HepG2 (cell line): Measurements from ENCODE around the gene C16orf89. TPM values are rescaled to one million over a fixed set of nuclear protein-coding genes. Genes with fewer than 3 reads are reported as not detected.

Experiments used
- ATAC-seq: fragments of 200-7000 bp; cut with Tn5 transposase; 3 replicates; pipeline ENCODE4 v1.9.1; 2020; ENCODE audit warnings: mild to moderate bottlenecking, moderate library complexity
- BruUV-seq: library from RNA; stranded (reverse); fragments of 400-500 nt; replicated peaks from 2 replicates; lab custom pipeline; 2021; lab: Mats Ljungman, UMichigan
- CTCF ChIA-PET: fragments of 300-600 bp; formaldehyde crosslinking; extraction: SDS; loops from one replicate; lab custom pipeline; 2021; ENCODE audit warnings: low total read pairs, inconsistent platforms, low intra/inter-chr PET ratio; lab: Yijun Ruan, JAX
- POLR2A ChIA-PET: fragments of 350-600 bp; sonication (Branson Sonifier 250); formaldehyde crosslinking; loops from one replicate; lab custom pipeline; 2020; ENCODE audit warnings: antibody characterized with exemption, inconsistent platforms; lab: Yijun Ruan, JAX
- DNase-seq: peaks from one replicate; pipeline ENCODE4 v3.0.0-alpha.2; 2015; ENCODE audit warnings: low spot score
- FAIRE-seq: peaks from 3 replicates; lab custom pipeline; 2011; peaks lifted over from hg19 to GRCh38; lab: Jason Lieb, UNC
- H2AFZ ChIP-seq: one replicate; pipeline ENCODE4 v1.6.1; 2011; ENCODE audit warnings: low read length, inconsistent platforms
- H3K27ac ChIP-seq: fragments of 300-600 bp; 3 replicates; pipeline ENCODE4 v1.8.0; 2011; ENCODE audit warnings: mixed run types, mild to moderate bottlenecking, mixed read lengths, low read length, inconsistent platforms; ENCODE audit not compliant: insufficient read depth; ENCODE audit errors: extremely low read length
- H3K27me3 ChIP-seq, 2 experiments: fragments of 200-600 bp in 1 of 2; 2 replicates in 1 of 2; 3 replicates in 1 of 2; pipeline versions ENCODE4 v1.6.0 to v1.8.0; 2011; ENCODE audit warnings: low read length in 2 of 2, mild to moderate bottlenecking in 2 of 2, moderate library complexity in 2 of 2, inconsistent platforms in 1 of 2; ENCODE audit not compliant: insufficient read depth in 2 of 2, control insufficient read depth in 1 of 2
- H3K36me3 ChIP-seq, 2 experiments: fragments of 200-600 bp in 1 of 2; replicated peaks in 1 of 2; 2 replicates in 1 of 2; 3 replicates in 1 of 2; pipeline versions ENCODE4 v1.5.1 to v1.8.0; 2011; ENCODE audit warnings: low read length in 2 of 2, inconsistent platforms in 1 of 2; ENCODE audit not compliant: insufficient read depth in 2 of 2, control insufficient read depth in 1 of 2
- H3K4me1 ChIP-seq: 2 replicates; pipeline ENCODE4 v1.5.1; 2012; ENCODE audit warnings: low read length, inconsistent platforms; ENCODE audit not compliant: insufficient read depth
- H3K4me2 ChIP-seq: 2 replicates; pipeline ENCODE4 v1.6.0; 2011; ENCODE audit warnings: low read depth, low read length, inconsistent platforms
- H3K4me3 ChIP-seq, 3 experiments: fragments of 200-600 bp in 1 of 3; sonication (generic), shearing (Covaris generic) in 1 of 3; replicated peaks in 1 of 3; 2 replicates each; pipeline ENCODE4 v1.5.1; 2011 to 2016; ENCODE audit warnings: low read length in 3 of 3, inconsistent platforms in 2 of 3, low read depth in 2 of 3, mild to moderate bottlenecking in 2 of 3, control low read depth in 1 of 3, mixed read lengths in 1 of 3; ENCODE audit not compliant: insufficient read depth in 1 of 3
- H3K79me2 ChIP-seq: one replicate; pipeline ENCODE4 v1.6.1; 2011; ENCODE audit warnings: low read length, inconsistent platforms; ENCODE audit not compliant: insufficient read depth
- H3K9ac ChIP-seq: 2 replicates; pipeline ENCODE4 v1.6.0; 2011; ENCODE audit warnings: mild to moderate bottlenecking, low read depth, low read length, inconsistent platforms; ENCODE audit not compliant: insufficient read depth
- H3K9me3 ChIP-seq: 2 replicates; pipeline ENCODE4 v1.5.1; 2012; ENCODE audit warnings: mild to moderate bottlenecking, low read length
- H4K20me1 ChIP-seq: 2 replicates; pipeline ENCODE4 v1.6.0; 2011; ENCODE audit warnings: inconsistent platforms, mild to moderate bottlenecking, low read length, moderate library complexity; ENCODE audit not compliant: insufficient read depth
- BRCA1 ChIP-seq: sonication (generic); formaldehyde crosslinking; IDR thresholded peaks from 2 replicates; pipeline ENCODE4 v1.4.0; 2020; ENCODE audit warnings: missing genetic modification reagents
- DMAP1 ChIP-seq: IDR thresholded peaks from 2 replicates; pipeline ENCODE4 v1.6.1; 2016
- FOXA3 ChIP-seq: IDR thresholded peaks from 2 replicates; pipeline ENCODE4 v1.6.1; 2016; ENCODE audit warnings: missing genetic modification reagents, missing compliant biosample characterization
- HMGXB4 ChIP-seq, 2 experiments: sonication (generic) in 1 of 2; formaldehyde crosslinking in 1 of 2; IDR thresholded peaks; 2 replicates each; pipeline versions ENCODE4 v1.4.0 to v1.6.1; 2018 to 2020; ENCODE audit warnings: missing genetic modification reagents in 2 of 2, borderline replicate concordance in 1 of 2, low read depth in 1 of 2, mild to moderate bottlenecking in 1 of 2, missing biosample characterization in 1 of 2
- HOXA3 ChIP-seq: sonication (generic); formaldehyde crosslinking; IDR thresholded peaks from 2 replicates; pipeline ENCODE4 v1.5.0; 2020; ENCODE audit warnings: missing genetic modification reagents
- HOXA5 ChIP-seq: sonication (generic); formaldehyde crosslinking; IDR thresholded peaks from 2 replicates; pipeline ENCODE4 v1.4.0; 2020; ENCODE audit warnings: missing genetic modification reagents
- IRF2 ChIP-seq: IDR thresholded peaks from 2 replicates; pipeline ENCODE4 v1.6.1; 2018; ENCODE audit warnings: missing genetic modification reagents, missing compliant biosample characterization
- MXD1 ChIP-seq: sonication (generic); formaldehyde crosslinking; IDR thresholded peaks from 2 replicates; pipeline ENCODE4 v1.4.0; 2020; ENCODE audit warnings: mild to moderate bottlenecking, missing genetic modification reagents
- RAD51 ChIP-seq: fragments of 450-650 bp; IDR thresholded peaks from 2 replicates; pipeline ENCODE4 v1.6.1; 2016; ENCODE audit warnings: borderline replicate concordance
- TCF12 ChIP-seq, 2 experiments: fragments of 450-650 bp in 1 of 2; sonication (generic) in 1 of 2; formaldehyde crosslinking in 1 of 2; IDR thresholded peaks; 2 replicates each; pipeline versions ENCODE4 v1.6.1 to v1.8.0; 2017 to 2022; ENCODE audit warnings: antibody characterized with exemption in 1 of 2, mild to moderate bottlenecking in 1 of 2, missing genetic modification reagents in 1 of 2, moderate library complexity in 1 of 2
- TSC22D2 ChIP-seq: sonication (generic); formaldehyde crosslinking; IDR thresholded peaks from 2 replicates; pipeline ENCODE4 v1.5.1; 2020; ENCODE audit warnings: missing genetic modification reagents, mild to moderate bottlenecking, borderline replicate concordance
- XRCC5 ChIP-seq: fragments of 200-400 bp; formaldehyde crosslinking; optimal IDR thresholded peaks from 2 replicates; pipeline ENCODE3; 2017; ENCODE audit warnings: mild to moderate bottlenecking, low read length
- ZNF230 ChIP-seq: sonication (generic); formaldehyde crosslinking; IDR thresholded peaks from 2 replicates; pipeline ENCODE4 v1.4.0; 2020; ENCODE audit warnings: mild to moderate bottlenecking, missing genetic modification reagents
- ZNF468 ChIP-seq: sonication (generic); formaldehyde crosslinking; IDR thresholded peaks from 2 replicates; pipeline ENCODE4 v1.8.0; 2022; ENCODE audit warnings: mild to moderate bottlenecking, moderate library complexity, missing genetic modification reagents
- ZNF552 ChIP-seq: sonication (generic); formaldehyde crosslinking; IDR thresholded peaks from 2 replicates; pipeline ENCODE4 v1.9.0; 2022; ENCODE audit warnings: missing genetic modification reagents, mild to moderate bottlenecking, borderline replicate concordance
- ZNF574 ChIP-seq: sonication (generic); formaldehyde crosslinking; IDR thresholded peaks from 2 replicates; pipeline ENCODE4 v1.4.0; 2020; ENCODE audit warnings: missing genetic modification reagents
- WGBS: methylation state at CpG from one replicate; pipeline ENCODE4 v1.1.6; 2017; ENCODE audit warnings: low lambda C conversion rate; 5-methylcytosine and 5-hydroxymethylcytosine counted together
- in situ Hi-C: cut with HindIII; loops from 2 replicates; pipeline ENCODE4 v1.10.0; 2017; ENCODE audit warnings: low pct_unique_long_range_greater_than_20kb; ENCODE audit not compliant: extremely low pct_ligation_motif_present
- intact Hi-C: fragments of 100-400 bp; cut with micrococcal nuclease; formaldehyde crosslinking; loops from one replicate; pipeline ENCODE4 v1.10.0; 2022; ENCODE audit not compliant: unreplicated experiment
- polyA plus RNA-seq, 8 experiments: library from polyadenylated mRNA; depleted of rRNA in 3 of 8; stranded (reverse) in 7 of 8; unstranded in 1 of 8; fragments of >200 nt; fragmentation: Illumina TruSeq in 4 of 8; extraction: Trizol in 4 of 8; gene quantifications; 2 replicates each; pipeline versions ENCODE4 v1.2.1 to v1.2.3, GENCODE V29; 2011 to 2016; ENCODE audit warnings: low read depth in 4 of 8, missing spikeins in 1 of 8, mixed read lengths in 1 of 8; ENCODE audit not compliant: insufficient read depth in 1 of 8
- total RNA-seq, 5 experiments: library from RNA; depleted of rRNA; stranded (reverse); fragments of >200 nt; fragmentation: Illumina TruSeq; extraction: Trizol; gene quantifications; 2 replicates each; pipeline ENCODE4 v1.2.3, GENCODE V29; 2016; ENCODE audit warnings: low read depth in 1 of 5
- TF ChIP-seq, protein P1 (sequence below): sonication (generic); formaldehyde crosslinking; IDR thresholded peaks from 2 replicates; pipeline ENCODE4 v1.4.0; 2020; ENCODE audit warnings: low read depth, mild to moderate bottlenecking, missing genetic modification reagents

Gene C16orf89
- total and polyA plus RNA-seq, 2 of the 13 experiments (the other 11 are each of a cell fraction or from before 2014, with no cell fraction given), result 1.9 to 3.4 TPM

DNA sequence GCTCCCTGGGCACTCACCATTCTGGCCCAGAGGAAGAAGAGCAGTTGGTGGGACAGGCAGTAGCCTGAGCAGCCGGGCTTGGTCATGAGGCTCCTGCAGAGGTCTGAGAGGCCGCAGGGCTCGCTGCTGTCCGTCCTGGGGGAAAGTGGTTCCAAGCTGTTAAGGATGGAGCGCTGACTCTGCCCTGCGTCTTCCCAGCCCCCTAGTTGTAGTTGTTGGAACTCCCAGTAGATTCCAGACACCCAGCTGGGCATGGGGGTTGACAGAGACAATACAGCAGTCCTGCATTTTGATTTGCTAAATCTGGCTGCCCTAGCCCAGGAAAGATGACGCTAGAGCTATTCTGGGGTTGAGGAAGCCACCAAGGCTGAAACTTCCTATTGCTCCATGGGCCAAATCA is 7.3 kb downstream of the C16orf89 start (continued):
- TF ChIP-seq HOXA3 (CRISPR knock-in tag), result peak; percentile 8; the same call in 1 of the 2 replicates

DNA sequence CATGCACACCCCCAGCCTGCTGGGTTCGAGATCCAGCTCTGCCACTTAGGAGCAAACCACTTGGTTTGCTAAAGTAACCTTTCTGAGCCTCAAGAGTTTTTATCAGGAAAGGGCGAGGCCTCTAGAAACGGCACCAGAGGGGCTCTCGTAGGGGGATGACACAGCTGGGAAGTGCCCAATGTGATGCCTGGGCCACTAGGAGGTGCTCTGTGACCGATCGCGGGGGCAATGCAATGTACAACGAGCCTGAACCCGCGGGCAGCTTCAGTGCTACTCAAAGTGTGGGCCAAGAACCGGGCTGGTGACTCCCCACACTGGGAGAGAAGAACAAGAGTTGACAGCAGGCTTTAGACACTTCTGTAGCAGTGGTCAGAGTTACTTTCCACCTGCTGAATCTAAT is 9.4 kb downstream of the C16orf89 start:
- WGBS, result 7% methylated on average over 11 of the region's 11 CpGs
- intact Hi-C loops (loop anchor here (1.0 to 2.0 kb wide), 3 partner anchors 20 to 36 kb away; no protein-coding TSS in a partner anchor), in situ Hi-C loops (no loop called here)
- no peaks in the 10 kb centered on the region for H3K36me3 ChIP-seq
- no peak overlapping the region for H3K27ac ChIP-seq
- BruUV-seq, result no TSS peak
- 0 out of 2 replicates have a peak, but pooled peaks cover 5% of the 10 kb centered on the region for H3K4me1 ChIP-seq
- H3K27me3 ChIP-seq, result peaks cover 0 to 2% of the 10 kb centered on the region in 2 experiments; a peak in 1 of 5 replicates
- no peak overlapping the region for H3K4me3 ChIP-seq
- H3K9ac ChIP-seq, result no peak overlapping the region
- no peaks in the 10 kb centered on the region for H3K79me2 ChIP-seq
- ChIA-PET CTCF (interaction anchor here (1.2 to 1.9 kb wide), 4 partner anchors 28 to 434 kb away, joined by 3 to 5 read pairs (median 4); no protein-coding TSS in a partner anchor), POLR2A (no interaction called here)
- FAIRE-seq (peak; percentile 92), ATAC-seq (peak; percentile 89), DNase-seq (peak; percentile 65)
- H3K4me2 ChIP-seq, result no peak overlapping the region
- no peak overlapping the region for H2AFZ ChIP-seq
- H4K20me1 ChIP-seq, result no peaks in the 10 kb centered on the region
- no peaks in the 10 kb centered on the region for H3K9me3 ChIP-seq
- TF ChIP-seq ZNF230 (peak; percentile 80; the same call in 1 of the 2 replicates), HOXA3 (CRISPR knock-in tag) (peak; percentile 54; the same call in 1 of the 2 replicates), XRCC5 (peak; percentile 70), HOXA5 (peak; percentile 36; the same call in 1 of the 2 replicates), ZNF468 (CRISPR knock-in tag) (no peak), DMAP1 (no peak), IRF2 (CRISPR knock-in tag) (peak; percentile 30; the same call in 1 of the 2 replicates), BRCA1 (CRISPR knock-in tag) (0 out of 2 replicates have a peak, but pooled peaks have one; percentile 37), RAD51 (no peak), ZNF552 (CRISPR knock-in tag) (no peak), HMGXB4 (CRISPR knock-in tag; IDR thresholded peaks at IDR 0.05; ENCODE audit: borderline replicate concordance in 1 of 2, low read depth in 1 of 2) (peak; percentile 24 to 78; a peak in 2 of 4 replicates), FOXA3 (CRISPR knock-in tag) (peak; percentile 22; the same call in 1 of the 2 replicates), MXD1 (CRISPR knock-in tag) (no peak), TSC22D2 (CRISPR knock-in tag) (0 out of 2 replicates have a peak, but pooled peaks have one; percentile 26), TCF12 (IDR thresholded peaks at IDR 0.05) (no peak), TCF12 (CRISPR knock-in tag; IDR thresholded peaks at IDR 0.05) (no peak), ZNF574 (CRISPR knock-in tag) (peak; percentile 51; the same call in 1 of the 2 replicates)
- TF ChIP-seq, protein P1, sequence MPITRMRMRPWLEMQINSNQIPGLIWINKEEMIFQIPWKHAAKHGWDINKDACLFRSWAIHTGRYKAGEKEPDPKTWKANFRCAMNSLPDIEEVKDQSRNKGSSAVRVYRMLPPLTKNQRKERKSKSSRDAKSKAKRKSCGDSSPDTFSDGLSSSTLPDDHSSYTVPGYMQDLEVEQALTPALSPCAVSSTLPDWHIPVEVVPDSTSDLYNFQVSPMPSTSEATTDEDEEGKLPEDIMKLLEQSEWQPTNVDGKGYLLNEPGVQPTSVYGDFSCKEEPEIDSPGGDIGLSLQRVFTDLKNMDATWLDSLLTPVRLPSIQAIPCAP (CRISPR knock-in tag), result no peak
